SIG-M5 (cell line): ENCODE data around the gene TGM2.
"Not testable (repeated sequence)": the region's sequence is repeated elsewhere in the genome, so short reads cannot be mapped to it uniquely, and the experiment has no call there.

Source experiments
- DNase-seq: peaks from one replicate; lab custom pipeline; 2025; lab: John Stamatoyannopoulos, UW

TGM2 gene

GRCh38 chr20:38115205-38115604 is 49.9 kb downstream of the TGM2 start:
- DNase-seq = no peak

GRCh38 chr20:38114353-38114791 is 50.7 kb downstream of the TGM2 start:
- DNase-seq = no peak

- DNase-seq = no peak
Measured at GRCh38 chr20:38113401-38114325, 51.4 kb downstream of the TGM2 start.

GRCh38 chr20:38112930-38113294 is 52.2 kb downstream of the TGM2 start:
- DNase-seq = no peak

- no peak for DNase-seq
Measured at GRCh38 chr20:38112261-38112929, 52.7 kb downstream of the TGM2 start.

GRCh38 chr20:38111366-38112232 is 53.5 kb downstream of the TGM2 start:
- DNase-seq = no peak

GRCh38 chr20:38110525-38111178 is 54.4 kb downstream of the TGM2 start:
- no peak for DNase-seq

GRCh38 chr20:38109591-38110524 is 55.2 kb downstream of the TGM2 start:
- DNase-seq = no peak

- no peak for DNase-seq
Measured at GRCh38 chr20:38108986-38109541, 56.0 kb downstream of the TGM2 start.

GRCh38 chr20:38108438-38108985 is 56.6 kb downstream of the TGM2 start:
- DNase-seq = no peak

- DNase-seq = not testable (repeated sequence)
Measured at GRCh38 chr20:38107916-38108315, 57.2 kb downstream of the TGM2 start.

- DNase-seq = not testable (repeated sequence)
Measured at GRCh38 chr20:38107386-38107785, 57.7 kb downstream of the TGM2 start.

- DNase-seq = no peak
Measured at GRCh38 chr20:38106461-38106860, 58.6 kb downstream of the TGM2 start.

- no peak for DNase-seq
Measured at GRCh38 chr20:38104285-38104684, 60.8 kb downstream of the TGM2 start.

GRCh38 chr20:38102206-38102605 is 62.9 kb downstream of the TGM2 start:
- not testable (repeated sequence) for DNase-seq

- DNase-seq = no peak
Measured at GRCh38 chr20:38098952-38099351, 66.1 kb downstream of the TGM2 start.

GRCh38 chr20:38095017-38095686 is 69.9 kb downstream of the TGM2 start:
- no peak for DNase-seq

GRCh38 chr20:38094373-38094891 is 70.6 kb downstream of the TGM2 start:
- peak; percentile 60 for DNase-seq

- DNase-seq = no peak
Measured at GRCh38 chr20:38093641-38094077, 71.4 kb downstream of the TGM2 start.
